ENCODE measurements around the gene COX7A2L.
"Not testable (repeated sequence)": the region's sequence is repeated elsewhere in the genome, so short reads cannot be mapped to it uniquely, and the experiment has no call there.

The COX7A2L gene

DNA sequence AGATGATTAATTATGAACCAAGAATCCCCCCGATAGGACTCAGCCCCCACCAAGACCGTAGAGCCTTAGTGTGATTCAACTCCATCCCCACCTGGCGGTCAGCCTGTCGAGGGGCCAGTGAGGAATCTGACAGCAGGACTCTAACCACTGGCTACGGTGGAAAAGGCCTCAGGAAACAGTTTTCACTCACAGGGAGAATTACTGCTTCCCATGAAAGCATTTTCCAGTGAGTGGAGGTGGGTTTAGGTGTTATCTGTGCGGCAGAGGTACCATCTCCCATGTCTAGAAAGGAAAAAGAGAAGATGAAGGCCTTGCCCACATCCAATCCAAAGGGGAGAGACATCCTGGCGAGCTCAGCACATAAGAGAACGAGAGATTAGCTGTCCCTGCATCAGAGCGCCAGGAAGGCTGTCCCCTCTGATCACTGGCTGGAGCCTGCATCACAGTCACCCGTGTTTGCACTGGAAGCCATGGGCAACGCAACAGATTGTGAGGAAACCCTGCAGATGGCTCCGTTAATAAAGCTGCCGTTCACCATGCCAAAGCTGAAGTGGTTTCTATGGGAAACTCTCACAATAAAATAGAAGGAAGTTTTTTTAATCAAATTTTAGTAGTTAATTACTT lies 22.3 kb downstream of the COX7A2L start:
- DNase-seq, result no peak

- DNase-seq, result no peak
Measured at GRCh38 chr2:42337846-42338566, 23.0 kb downstream of the COX7A2L start.

GRCh38 chr2:42337356-42337820 lies 23.6 kb downstream of the COX7A2L start:
- DNase-seq, result no peak

DNA sequence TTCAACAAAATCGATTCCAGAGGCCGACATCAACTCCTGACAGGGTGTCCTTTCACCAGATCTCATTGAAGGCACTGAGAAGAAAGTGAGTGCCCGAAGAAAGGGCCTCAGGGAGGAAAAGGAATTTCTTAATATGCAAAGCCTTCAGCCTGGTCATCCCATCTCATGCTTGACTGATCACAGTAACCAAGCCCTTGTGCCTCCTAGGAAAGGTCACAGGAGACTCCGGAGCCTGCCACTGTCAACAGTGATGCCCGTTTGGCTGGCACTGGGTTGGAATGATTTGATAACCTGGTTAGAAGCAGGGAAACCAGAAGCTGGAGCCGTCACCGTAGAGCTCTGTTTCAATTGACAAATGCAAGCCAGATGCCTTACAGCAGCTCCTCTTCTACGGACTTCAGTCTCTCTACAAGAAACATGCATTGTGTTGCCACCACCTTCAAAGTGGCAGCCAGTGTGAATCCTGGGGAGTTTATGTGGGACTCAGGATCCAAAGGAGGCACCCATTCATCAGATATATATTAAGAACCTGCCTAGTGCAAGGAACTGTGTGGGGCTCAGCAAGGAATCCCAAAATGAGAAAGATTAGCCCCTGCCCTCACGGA lies 24.6 kb downstream of the COX7A2L start:
- DNase-seq, result no peak

DNA sequence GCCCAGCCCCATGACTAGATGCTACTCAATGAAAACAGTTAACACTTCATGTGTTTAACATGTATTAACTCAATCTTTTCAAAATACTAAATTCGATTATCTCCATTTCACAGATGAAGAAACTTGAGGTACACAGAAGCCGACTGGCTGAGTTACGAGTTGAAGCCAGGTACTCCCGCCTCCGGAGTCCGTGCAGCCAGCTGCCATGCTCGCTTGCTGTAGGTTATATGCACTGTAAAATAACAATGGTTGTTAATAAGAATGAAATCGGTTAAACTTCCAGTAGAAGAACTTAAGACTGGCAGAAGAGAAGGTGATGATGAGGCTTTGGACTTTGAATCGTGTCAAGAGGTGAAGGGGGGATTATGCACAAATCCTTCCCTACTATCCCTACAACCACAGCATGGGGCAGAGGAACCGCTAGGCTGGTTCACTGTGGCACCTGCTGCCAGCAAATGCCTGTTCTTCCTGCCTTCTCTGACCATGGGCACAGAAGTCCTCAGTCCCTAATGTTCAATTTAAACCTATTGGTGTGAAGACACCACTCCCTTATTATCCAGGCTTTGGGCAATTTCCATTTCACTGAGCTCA lies 25.4 kb downstream of the COX7A2L start:
- no peak for DNase-seq

- DNase-seq, result not testable (repeated sequence)
Measured at GRCh38 chr2:42334865-42335264, 26.2 kb downstream of the COX7A2L start.

DNA sequence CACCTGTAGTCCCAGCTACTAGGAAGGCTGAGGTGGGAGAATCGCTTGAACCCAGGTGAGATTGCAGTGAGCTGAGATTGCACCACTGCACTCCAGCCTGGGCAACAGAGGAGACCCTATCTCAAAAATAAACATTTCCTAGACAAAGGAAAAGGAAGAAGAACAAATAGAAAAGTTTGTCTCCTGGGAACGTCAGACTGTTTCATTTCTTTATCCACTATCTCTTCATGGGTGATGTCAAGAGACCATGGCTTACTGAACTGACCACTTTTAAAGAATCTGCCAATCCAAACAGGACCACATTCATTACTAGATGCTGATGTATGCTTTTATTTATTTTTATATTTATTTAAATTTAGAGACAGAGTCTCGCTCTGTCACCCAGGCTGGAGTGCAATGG lies 26.8 kb downstream of the COX7A2L start:
- no peak for DNase-seq

GRCh38 chr2:42333579-42333978 lies 27.4 kb downstream of the COX7A2L start:
- DNase-seq, result no peak

- DNase-seq, result no peak
Measured at GRCh38 chr2:42332575-42332974, 28.4 kb downstream of the COX7A2L start.

DNA sequence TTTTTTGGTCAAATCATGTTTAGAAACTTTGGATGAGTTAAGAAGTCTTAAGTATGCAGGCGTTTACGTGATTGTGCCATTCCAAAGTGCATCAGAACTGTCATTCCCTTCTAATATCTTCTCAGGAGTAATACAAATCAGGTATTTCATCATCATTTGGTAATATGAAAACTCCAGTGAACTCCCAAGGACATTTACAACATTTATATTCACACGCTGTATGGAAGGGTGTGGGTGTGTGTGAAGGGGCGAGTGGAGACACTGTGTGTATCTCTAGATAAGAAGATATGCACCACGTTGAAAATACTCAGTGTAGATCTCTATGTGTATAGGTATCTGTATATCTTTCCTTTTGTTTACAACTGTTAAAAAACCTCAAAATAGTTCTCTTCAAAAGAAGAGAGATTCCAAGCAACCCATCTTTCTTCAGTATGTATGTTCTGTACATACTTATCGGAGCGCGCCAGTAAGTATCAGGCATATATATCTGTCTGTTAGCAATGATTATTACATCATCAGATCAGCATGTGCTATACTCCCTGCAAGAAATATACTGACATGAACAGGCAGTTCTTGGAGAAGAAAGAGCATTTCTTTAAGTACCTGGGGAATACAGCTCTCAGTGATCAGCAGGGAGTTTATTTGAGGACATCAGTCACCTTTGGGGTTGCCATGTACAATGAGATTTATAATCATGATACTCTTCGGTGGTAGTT lies 29.3 kb downstream of the COX7A2L start:
- DNase-seq, result no peak

DNA sequence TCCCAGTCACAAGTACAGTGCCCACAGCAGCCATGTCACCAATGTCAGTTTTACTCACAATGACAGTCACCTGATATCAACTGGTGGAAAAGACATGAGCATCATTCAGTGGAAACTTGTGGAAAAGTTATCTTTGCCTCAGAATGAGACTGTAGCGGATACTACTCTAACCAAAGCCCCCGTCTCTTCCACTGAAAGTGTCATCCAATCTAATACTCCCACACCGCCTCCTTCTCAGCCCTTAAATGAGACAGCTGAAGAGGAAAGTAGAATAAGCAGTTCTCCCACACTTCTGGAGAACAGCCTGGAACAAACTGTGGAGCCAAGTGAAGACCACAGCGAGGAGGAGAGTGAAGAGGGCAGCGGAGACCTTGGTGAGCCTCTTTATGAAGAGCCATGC lies 31.3 kb downstream of the COX7A2L start:
- DNase-seq, result no peak

DNA sequence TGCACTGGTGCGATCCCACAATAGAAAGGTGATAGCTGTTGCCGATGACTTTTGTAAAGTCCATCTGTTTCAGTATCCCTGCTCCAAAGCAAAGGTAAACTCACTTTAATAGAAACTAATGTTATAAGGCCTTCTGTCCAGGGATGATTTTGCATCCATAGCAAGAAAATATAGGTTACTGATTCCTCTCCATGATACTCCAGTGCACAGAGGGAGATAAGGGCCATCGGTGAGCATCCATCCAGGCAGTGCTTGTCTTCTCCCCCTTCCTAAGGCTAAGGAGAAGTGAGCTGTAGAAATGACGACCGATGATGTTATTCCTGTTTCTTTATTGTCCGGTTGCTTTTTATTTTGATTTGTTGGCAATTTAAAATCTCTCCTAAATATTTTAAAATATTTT lies 32.1 kb downstream of the COX7A2L start:
- no peak for DNase-seq

DNA sequence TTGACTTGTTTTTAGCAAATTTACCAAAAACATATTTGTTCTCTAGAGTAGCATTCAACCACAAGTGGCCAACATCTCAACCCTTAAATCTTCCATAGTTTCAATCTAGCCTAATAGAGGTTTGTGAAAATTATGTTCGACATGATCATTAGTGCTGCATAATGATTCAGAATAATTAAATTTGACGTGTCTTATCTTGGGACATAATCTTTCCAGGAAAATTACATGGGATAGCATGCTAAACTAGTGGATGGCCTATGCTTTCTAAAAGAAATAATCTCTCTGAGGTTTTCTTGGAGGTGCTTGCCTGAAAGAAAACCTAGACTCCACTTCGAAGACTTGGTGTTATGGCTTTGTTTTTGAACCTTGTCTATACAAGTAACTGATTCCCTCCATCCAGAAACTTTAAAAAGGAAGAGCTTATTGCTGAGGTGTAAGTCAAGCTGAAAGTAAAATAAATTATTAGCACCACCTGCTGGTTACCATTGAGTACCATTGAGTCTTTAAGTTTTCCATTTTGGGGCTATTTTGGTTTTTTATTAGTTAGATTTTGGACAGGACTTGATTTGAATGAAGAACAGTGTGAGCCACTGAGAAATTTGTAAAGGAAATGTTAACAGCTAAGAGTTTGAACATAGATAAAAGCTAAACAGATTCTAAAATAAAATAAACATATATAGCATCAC lies 32.7 kb downstream of the COX7A2L start:
- no peak for DNase-seq

GRCh38 chr2:42327125-42327524 lies 33.9 kb downstream of the COX7A2L start:
- no peak for DNase-seq

GRCh38 chr2:42325609-42326008 lies 35.4 kb downstream of the COX7A2L start:
- no peak for DNase-seq

GRCh38 chr2:42324949-42325348 lies 36.1 kb downstream of the COX7A2L start:
- no peak for DNase-seq

GRCh38 chr2:42324244-42324643 lies 36.8 kb downstream of the COX7A2L start:
- DNase-seq, result no peak

DNA sequence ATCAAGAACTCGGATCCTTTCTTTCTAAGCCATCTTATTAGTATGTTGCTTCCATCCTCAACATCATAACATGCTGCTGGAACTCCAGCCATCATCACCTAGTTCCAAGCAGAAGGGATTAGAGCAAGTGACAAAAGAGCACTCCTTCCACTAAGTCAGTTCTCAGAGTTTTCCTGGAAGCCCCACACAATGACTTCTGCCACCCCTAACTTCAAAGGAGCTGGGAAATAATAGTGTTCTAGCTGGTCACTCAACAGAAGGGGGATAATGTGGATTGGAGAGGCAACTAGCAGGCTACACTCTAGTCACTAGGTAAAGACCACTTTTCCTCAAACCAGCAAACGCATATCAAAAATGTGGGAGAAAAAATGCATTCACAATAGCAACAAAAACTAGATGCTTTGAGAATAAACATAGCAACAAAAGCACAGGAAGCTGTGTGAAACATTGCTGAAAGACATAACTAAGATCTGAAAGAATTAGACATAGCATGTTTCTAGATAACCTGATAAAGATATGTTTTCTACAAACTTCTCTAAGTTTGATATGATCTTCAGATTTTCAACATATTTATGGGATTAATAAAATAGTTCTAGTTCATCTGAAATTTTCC lies 39.5 kb downstream of the COX7A2L start:
- DNase-seq, result no peak

DNA sequence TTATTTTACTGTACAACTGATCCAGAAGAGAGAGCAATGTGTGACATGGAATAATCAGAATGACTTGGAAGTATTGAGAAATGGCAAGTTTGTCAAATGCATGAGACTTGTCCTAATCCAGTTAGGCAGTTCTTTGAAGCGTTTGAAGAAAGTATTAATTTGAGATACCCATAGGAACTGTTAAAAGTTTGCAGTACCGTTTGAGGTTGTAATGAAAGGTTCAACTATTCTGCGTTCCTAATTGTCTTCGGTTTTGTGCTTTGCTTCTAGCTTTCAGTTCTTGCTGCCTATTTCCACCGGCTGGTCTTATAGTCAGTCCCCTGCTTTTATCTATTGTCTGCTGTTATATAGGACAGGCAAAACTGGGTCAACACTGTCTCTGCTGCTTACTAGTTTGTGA lies 41.8 kb downstream of the COX7A2L start:
- DNase-seq, result no peak

- DNase-seq, result no peak
Measured at GRCh38 chr2:42317945-42318344, 43.1 kb downstream of the COX7A2L start.

- no peak for DNase-seq
Measured at GRCh38 chr2:42317486-42317885, 43.5 kb downstream of the COX7A2L start.

DNA sequence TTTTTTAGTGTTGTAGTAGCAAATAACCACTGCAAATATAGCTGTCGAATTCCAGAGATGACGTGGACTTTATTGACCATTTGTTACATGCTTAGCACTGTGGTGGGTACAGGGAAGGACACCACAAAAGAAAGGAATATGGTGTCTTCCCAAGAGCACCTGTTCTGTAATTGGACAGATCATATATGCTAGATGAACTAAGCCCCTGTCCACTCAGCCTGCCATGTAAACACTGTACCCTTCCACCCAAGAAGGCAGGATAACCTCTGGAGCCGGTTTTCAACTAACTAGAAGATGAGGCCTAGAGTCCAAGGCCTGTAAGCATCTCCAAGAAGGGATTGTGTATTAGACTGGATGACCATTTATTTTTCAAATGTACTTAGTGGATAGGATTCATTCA lies 44.1 kb downstream of the COX7A2L start:
- no peak for DNase-seq
